Ovary (tissue), 3 donors: ENCODE results near the gene ISOC1.

Source experiments
- CTCF ChIP-seq, 3 donors: fragments of 450-650 bp in 2 of 3; fragments of 200-600 bp in 1 of 3; IDR thresholded peaks; one replicate each; pipeline versions ENCODE4 v1.5.1 to v1.8.0; 2016 to 2022; ENCODE audit warnings: antibody characterized with exemption in 3 of 3, mild to moderate bottlenecking in 1 of 3
- EP300 ChIP-seq: sonication (generic); formaldehyde crosslinking; IDR thresholded peaks from one replicate; pipeline ENCODE4 v1.6.1; 2017; ENCODE audit warnings: antibody characterized with exemption
- donor health status: DM: no; HTN: no; CAD: no.

GRCh38 chr5:129133553-129133952 is 39.0 kb downstream of the ISOC1 start:
- TF ChIP-seq EP300 (no peak), CTCF (IDR thresholded peaks at IDR 0.05) (no peak)
